Measurements from ENCODE around the gene SMCHD1.

- TF ChIP-seq CTCF (IDR thresholded peaks at IDR 0.05) (no peak), POLR2A (IDR thresholded peaks at IDR 0.05) (no peak), EP300 (IDR thresholded peaks at IDR 0.05) (no peak), POLR2AphosphoS5 (IDR thresholded peaks at IDR 0.05) (no peak)
Observed at GRCh38 chr18:2672872-2673271, 17.3 kb downstream of the SMCHD1 start.
